Breast epithelium (tissue), 4 donors: Measurements from ENCODE around the gene PWP1. TPM values are rescaled to one million over a fixed set of nuclear protein-coding genes. Genes with fewer than 3 reads are reported as not detected.

Experiments
- DNase-seq, 2 donors: peaks; one replicate each; pipeline ENCODE4 v3.0.0-alpha.2; 2019; ENCODE audit warnings: low spot score in 2 of 2
- H3K27ac ChIP-seq, 2 donors: fragments of 200-600 bp; sonication (generic) in 1 of 2; one replicate each; pipeline ENCODE4 v1.5.1; 2016 to 2019; ENCODE audit warnings: mild to moderate bottlenecking in 1 of 2
- H3K27me3 ChIP-seq, 2 donors: fragments of 200-600 bp; sonication (generic) in 1 of 2; one replicate each; pipeline versions ENCODE4 v1.5.1 to v1.6.0; 2017 to 2019; ENCODE audit warnings: control low read depth in 1 of 2, mild to moderate bottlenecking in 1 of 2
- H3K36me3 ChIP-seq: fragments of 200-600 bp; one replicate; pipeline ENCODE4 v1.5.1; 2019
- H3K4me1 ChIP-seq, 2 donors: fragments of 200-600 bp; sonication (generic); one replicate each; pipeline ENCODE4 v1.5.1; 2016 to 2019; ENCODE audit warnings: control low read depth in 1 of 2
- H3K4me3 ChIP-seq, 3 donors: fragments of 200-600 bp; sonication (generic); 1 replicate in 2 of 3; 2 replicates in 1 of 3; pipeline ENCODE4 v1.5.1; 2016 to 2019; ENCODE audit warnings: mild to moderate bottlenecking in 3 of 3, moderate library complexity in 2 of 3
- H3K9me3 ChIP-seq, 2 donors: fragments of 200-600 bp; sonication (generic) in 1 of 2; one replicate each; pipeline ENCODE4 v1.5.1; 2016 to 2019; ENCODE audit warnings: control low read depth in 1 of 2
- CTCF ChIP-seq, 3 donors: fragments of 450-650 bp; IDR thresholded peaks; one replicate each; pipeline ENCODE4 v1.5.1; 2016 to 2017; ENCODE audit warnings: antibody characterized with exemption in 3 of 3, mild to moderate bottlenecking in 3 of 3, moderate library complexity in 3 of 3
- POLR2A ChIP-seq: fragments of 450-650 bp; IDR thresholded peaks from one replicate; pipeline ENCODE4 v1.6.1; 2016; ENCODE audit warnings: antibody characterized with exemption, mild to moderate bottlenecking, moderate library complexity
- POLR2AphosphoS5 ChIP-seq, 3 donors: sonication (generic); formaldehyde crosslinking; IDR thresholded peaks; one replicate each; pipeline ENCODE4 v1.6.1; 2017; ENCODE audit warnings: antibody characterized with exemption in 3 of 3
- intact Hi-C: fragments of 100-400 bp; cut with DNase I; formaldehyde crosslinking; loops from one replicate; pipeline ENCODE4 v1.15.1; 2023; ENCODE audit warnings: low total_unique reads
- total RNA-seq, 3 donors: library from RNA; depleted of rRNA; stranded (reverse); fragments of >200 nt; gene quantifications; one replicate each; pipeline ENCODE4 v1.1.0, GENCODE V29; 2016

The PWP1 gene
- total RNA-seq, 3 donors from 2014 or later: 78.9 to 108 (median 79.0) TPM

GRCh38 chr12:107649661-107650061 lies 35.9 kb upstream of the PWP1 start:
- Histone ChIP-seq H3K4me1 (no peaks in the 10 kb centered on the region), H3K4me3 (no peak overlapping the region), H3K27me3 (no peaks in the 10 kb centered on the region), H3K27ac (no peak overlapping the region), H3K36me3 (no peaks in the 10 kb centered on the region), H3K9me3 (no peaks in the 10 kb centered on the region)
- no peak for DNase-seq
- no peak for TF ChIP-seq POLR2A
- no peak for TF ChIP-seq POLR2AphosphoS5 (IDR thresholded peaks at IDR 0.05)
- TF ChIP-seq CTCF (IDR thresholded peaks at IDR 0.05): no peak
- intact Hi-C loops: no loop called here

- Histone ChIP-seq H3K4me1 (no peaks in the 10 kb centered on the region), H3K36me3 (no peaks in the 10 kb centered on the region), H3K27me3 (no peaks in the 10 kb centered on the region), H3K4me3 (no peak overlapping the region), H3K27ac (no peak overlapping the region), H3K9me3 (no peaks in the 10 kb centered on the region)
- intact Hi-C loops: no loop called here
- TF ChIP-seq POLR2AphosphoS5 (IDR thresholded peaks at IDR 0.05): no peak
- no peak for TF ChIP-seq CTCF (IDR thresholded peaks at IDR 0.05)
- no peak for TF ChIP-seq POLR2A
- no peak for DNase-seq
Observed at GRCh38 chr12:107650977-107651376, 34.6 kb upstream of the PWP1 start.

- intact Hi-C loops: no loop called here
- Histone ChIP-seq H3K36me3 (no peaks in the 10 kb centered on the region), H3K27me3 (no peaks in the 10 kb centered on the region), H3K4me1 (no peaks in the 10 kb centered on the region), H3K4me3 (no peak overlapping the region), H3K27ac (no peak overlapping the region), H3K9me3 (no peaks in the 10 kb centered on the region)
- no peak for TF ChIP-seq CTCF (IDR thresholded peaks at IDR 0.05)
- TF ChIP-seq POLR2AphosphoS5 (IDR thresholded peaks at IDR 0.05): no peak
- TF ChIP-seq POLR2A: no peak
- no peak for DNase-seq
Observed at GRCh38 chr12:107651571-107652449, 33.8 kb upstream of the PWP1 start.

GRCh38 chr12:107653519-107653918 lies 32.1 kb upstream of the PWP1 start:
- TF ChIP-seq POLR2A (no peak), CTCF (IDR thresholded peaks at IDR 0.05) (no peak), POLR2AphosphoS5 (IDR thresholded peaks at IDR 0.05) (no peak)
- no peak for DNase-seq
- Histone ChIP-seq H3K27ac (no peak overlapping the region), H3K36me3 (no peaks in the 10 kb centered on the region), H3K4me3 (no peak overlapping the region), H3K4me1 (no peaks in the 10 kb centered on the region), H3K9me3 (no peaks in the 10 kb centered on the region), H3K27me3 (no peaks in the 10 kb centered on the region)
- intact Hi-C loops: no loop called here

GRCh38 chr12:107654873-107655272 lies 30.7 kb upstream of the PWP1 start:
- no peaks in the 10 kb centered on the region for H3K36me3 ChIP-seq
- no peak for TF ChIP-seq POLR2AphosphoS5 (IDR thresholded peaks at IDR 0.05)
- TF ChIP-seq POLR2A: no peak
- no peak for TF ChIP-seq CTCF (IDR thresholded peaks at IDR 0.05)
- H3K27ac ChIP-seq: no peak overlapping the region
- no peaks in the 10 kb centered on the region for H3K27me3 ChIP-seq
- H3K9me3 ChIP-seq: no peaks in the 10 kb centered on the region
- no peaks in the 10 kb centered on the region for H3K4me1 ChIP-seq
- no peak for DNase-seq
- no peak overlapping the region for H3K4me3 ChIP-seq
- intact Hi-C loops: no loop called here
